GM03348 (cell line): ENCODE results near the gene C18orf54.
A peak's percentile ranks its signal among the peaks of the same experiment; 100 is the strongest.
"Not testable (repeated sequence)": the region's sequence is repeated elsewhere in the genome, so short reads cannot be mapped to it uniquely, and the experiment has no call there.

ENCODE experiments used
- DNase-seq: peaks from one replicate; pipeline ENCODE4 v3.0.0; 2012; ENCODE audit warnings: low spot score

C18orf54 gene

DNA sequence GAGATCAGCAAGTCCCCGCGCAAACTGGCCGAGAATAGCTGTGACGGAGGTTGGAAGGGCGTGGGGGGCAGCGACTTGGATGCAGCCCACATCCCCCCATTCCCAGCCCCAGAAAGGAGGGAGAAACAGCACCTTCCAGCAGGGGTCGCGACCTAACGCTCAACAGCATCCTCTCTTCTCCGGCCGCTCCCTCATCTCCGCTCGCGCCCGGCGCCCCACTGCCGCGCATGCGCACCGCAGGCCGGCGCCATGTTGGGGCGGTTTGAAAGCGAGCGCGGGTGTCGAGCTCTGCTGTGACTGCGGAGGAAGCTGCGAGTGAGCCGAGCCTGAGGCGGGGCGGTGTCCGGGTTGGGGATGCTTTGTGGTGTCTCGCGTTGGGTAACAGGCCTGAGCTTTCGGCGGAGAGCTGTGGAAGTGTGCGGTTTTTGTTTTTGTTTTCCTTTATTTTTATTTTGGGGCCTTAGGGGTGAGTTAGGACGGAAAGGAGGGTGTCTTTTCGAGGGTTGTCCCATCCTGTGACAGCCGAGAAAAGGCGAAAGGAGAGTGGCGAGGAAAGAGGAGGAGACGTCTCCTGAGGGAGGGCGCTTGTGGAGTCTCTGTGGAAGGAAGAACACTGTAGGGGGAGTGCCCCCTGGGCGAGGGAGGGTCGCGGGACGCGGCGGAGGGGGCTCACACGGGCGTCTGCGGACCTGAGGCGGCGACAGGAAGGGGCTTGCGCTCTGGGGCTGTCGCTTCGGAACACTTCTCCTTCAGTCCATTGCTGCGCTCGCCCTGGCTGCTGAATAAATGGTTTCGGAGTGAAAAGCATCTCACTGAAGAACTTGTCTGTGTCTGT is at the start of gene C18orf54, which contains the start of gene STARD6:
Gene C18orf54 (plus strand): TSS at position 247 of the 835 bp plus-strand sequence. CDS start 2,667 bp downstream, outside the sequence.
Gene STARD6 (minus strand): TSS at position 199 of the 835 bp plus-strand sequence. CDS start 3,285 bp downstream, outside the sequence.
- peak; percentile 98 for DNase-seq

- DNase-seq: not testable (repeated sequence)
Observed at GRCh38 chr18:54309564-54309963, 48.1 kb upstream of the C18orf54 start.

DNA sequence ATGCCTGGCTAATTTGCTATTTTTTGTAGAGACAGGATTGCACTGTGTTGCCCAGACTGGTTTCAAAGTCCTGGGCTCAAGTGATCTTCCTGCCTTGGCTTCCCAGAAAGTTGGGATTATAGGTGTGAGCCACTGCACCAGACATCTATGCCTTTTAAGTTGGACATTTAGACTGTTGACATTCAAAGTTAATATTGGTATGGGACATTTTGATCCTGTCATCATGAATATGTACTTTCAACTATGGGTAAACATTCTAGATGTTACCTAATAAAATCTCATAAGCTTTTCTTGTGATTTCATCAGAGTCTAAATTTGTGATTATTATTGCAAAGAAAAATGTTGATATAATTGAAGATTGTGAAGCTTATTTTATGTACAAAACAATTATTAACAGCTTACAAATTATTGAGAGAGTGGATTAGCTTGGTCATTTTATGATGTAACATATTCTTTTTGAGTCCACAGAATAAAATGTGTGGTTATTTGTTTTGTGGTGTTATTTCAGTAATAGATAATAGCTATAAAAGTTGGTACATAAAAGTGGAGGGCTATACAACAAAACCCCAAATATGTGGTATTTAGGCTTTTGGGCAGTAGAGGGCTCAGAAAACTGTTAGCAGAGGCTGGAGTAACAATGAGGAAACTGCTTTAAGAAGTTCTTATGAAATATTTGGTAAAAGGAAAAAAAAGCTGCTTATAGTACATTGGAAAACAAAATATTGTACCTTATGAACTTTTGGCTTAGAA is 41.5 kb upstream of the C18orf54 start:
- DNase-seq: no peak

DNA sequence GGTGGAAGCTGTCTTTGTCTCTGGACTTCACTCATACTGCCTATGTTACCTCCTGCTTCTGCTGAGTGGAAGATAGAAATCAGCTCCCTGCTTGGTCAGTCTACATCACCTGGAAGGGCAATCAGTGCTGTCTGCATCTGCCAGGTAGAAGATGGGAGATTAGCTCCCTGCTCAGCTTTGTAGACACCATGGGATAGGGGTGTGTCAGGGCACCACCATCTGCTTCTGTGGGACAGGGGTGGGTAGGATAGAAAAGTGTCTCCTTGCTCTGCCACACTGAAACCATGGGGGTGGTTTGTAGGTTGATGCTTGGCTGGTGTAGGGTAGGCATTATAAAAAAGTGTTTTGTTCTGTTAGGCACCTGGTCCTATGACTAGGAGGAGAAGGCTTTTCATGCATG is 34.1 kb upstream of the C18orf54 start:
- DNase-seq: no peak

DNA sequence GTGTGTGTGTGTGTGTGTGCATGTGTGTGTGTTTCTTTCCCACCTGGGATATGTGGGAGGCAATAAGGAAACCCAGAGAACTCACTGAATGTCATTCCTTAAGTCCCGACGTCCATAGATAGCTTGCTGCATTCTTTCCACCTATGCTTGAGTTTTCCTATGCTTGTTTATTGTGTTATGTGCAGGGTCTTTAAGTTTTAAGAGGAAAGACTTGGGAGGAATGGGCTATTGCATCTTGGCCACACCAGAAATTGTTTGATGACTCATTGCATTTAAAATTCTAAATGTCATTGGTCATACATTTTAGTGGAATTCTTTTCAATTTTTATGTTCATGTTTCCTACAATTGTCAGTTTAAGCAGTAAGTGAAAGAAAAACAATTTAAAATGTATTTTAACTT is 33.7 kb upstream of the C18orf54 start:
- no peak for DNase-seq

- DNase-seq: no peak
Observed at GRCh38 chr18:54327818-54328217, 29.9 kb upstream of the C18orf54 start.

DNA sequence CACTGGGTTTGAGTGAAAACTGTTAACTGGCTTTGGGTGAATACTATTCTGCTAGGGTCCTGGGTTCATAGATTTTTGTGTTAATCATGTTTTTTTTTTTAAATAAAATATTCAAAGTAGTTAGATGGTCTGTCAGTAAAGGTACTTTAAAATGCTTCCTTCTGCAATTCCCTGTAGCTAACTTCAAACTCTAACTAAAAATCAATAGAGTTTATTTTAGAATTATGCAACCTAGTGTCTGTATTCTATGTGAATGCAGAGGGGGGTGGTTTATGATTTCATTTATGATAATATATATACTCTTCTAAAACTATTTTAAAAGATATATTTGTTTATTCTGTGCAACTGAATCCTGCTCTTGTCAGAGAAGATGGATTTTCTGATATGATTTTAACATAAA is 27.9 kb upstream of the C18orf54 start:
- DNase-seq: no peak

DNA sequence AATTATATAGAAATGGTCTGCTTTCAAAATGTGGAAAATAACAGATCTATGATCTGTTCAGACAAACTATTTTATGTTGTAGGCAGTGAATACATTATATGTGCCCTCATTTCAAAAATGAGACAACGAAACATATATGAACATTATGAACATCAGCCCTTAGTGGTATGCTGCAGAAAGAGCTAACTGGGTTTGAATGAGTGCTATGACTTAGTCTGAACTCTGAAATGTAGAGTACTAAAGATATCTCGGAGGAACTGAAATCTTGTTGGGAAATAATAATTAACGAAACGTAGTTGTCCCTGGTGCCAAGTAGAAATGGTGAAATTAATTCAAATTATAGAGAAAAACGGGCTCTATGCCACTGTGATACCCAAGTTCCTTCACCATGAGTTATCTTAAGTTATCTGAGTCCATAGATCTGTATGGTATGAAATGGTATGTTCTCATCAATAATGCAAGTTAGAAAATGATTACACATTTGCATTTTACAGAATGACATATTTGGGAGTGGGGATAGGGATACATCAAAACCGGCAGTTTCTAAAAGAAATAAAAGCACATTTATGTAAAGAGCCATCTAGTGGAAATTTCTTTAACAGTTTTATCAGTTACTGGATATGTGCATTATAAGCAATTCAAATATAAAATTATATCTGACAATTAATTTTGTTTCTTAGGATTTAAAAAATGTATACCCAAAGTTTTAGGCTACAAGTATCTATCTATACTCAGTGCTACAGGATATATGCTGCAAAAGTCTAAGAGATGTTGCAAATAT is 26.7 kb upstream of the C18orf54 start:
- DNase-seq: no peak

- DNase-seq: no peak
Observed at GRCh38 chr18:54335638-54336173, 22.0 kb upstream of the C18orf54 start.

GRCh38 chr18:54338230-54338629 is 19.5 kb upstream of the C18orf54 start:
- no peak for DNase-seq

GRCh38 chr18:54351186-54351585 is 6.5 kb upstream of the C18orf54 start:
- no peak for DNase-seq

DNA sequence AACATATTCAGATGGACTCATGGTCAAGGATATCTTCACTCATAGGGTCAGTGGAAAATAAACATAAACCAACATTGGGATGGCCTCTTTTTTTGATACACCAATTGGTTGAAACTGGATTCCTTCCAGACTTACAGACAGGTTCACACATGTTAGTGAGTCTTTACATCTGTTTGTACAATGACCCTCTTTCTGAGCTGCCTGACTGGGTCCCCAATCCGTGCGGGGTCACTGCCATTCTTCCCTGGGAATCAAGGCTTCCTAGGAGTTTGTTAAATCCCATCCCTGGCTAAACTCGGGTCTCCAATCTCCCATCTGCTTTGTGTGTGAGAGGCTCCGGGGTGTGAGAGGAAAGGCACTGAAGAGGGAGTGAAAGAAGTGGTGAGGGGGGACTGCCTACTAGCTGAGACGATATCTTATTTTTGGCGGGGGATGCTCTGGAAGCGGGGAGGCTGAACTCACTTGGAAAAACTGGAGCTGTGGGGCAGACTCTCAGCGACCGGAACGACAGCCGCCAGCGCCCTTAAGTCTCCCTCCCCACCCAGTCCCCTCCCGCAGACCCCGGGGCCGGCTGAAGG is 535 bp upstream of the C18orf54 start:
- no peak for DNase-seq

GRCh38 chr18:54358495-54359040 is 862 bp downstream of the C18orf54 start:
- peak; percentile 43 for DNase-seq

- no peak for DNase-seq
Observed at GRCh38 chr18:54359233-54359632, 1.5 kb downstream of the C18orf54 start.

- DNase-seq: peak; percentile 3
Observed at GRCh38 chr18:54360406-54360805, 2.7 kb downstream of the C18orf54 start.

DNA sequence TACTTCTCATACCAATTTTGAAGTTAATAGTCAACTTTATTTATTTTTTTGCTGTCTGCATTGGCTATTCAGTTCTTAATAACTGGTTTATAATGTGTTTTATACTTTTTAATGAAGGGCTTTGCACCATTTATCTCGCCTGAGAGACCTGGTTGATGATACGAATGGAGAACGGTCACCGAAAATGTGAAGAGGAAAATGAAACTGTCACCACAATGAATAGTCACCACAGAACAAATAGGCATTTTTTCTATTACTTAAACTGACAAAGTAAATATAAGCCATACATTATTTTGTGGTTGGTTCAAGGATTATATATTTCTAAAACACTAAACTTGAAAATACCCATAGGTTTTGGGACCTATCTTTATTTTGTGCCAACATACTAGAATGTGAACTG is 20.4 kb downstream of the C18orf54 start:
- DNase-seq: no peak

DNA sequence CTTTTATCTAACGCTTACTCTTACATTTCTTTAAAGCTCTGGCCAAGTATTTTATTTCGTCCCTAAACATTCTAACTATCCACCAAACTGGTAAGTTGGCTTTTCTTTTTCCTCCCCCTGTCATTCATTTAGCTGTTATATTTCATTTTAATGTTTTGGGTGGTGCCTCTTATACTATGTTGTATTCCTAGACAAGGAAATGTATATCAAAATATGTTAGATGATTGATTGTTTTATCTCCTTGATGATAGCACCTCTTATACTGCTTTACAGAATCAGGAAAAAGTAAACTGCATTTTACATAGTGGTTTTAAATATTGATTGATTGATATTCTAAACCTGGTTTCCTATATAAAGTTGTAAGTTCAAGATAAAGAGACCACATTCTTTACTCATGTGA is 23.9 kb downstream of the C18orf54 start:
- no peak for DNase-seq

DNA sequence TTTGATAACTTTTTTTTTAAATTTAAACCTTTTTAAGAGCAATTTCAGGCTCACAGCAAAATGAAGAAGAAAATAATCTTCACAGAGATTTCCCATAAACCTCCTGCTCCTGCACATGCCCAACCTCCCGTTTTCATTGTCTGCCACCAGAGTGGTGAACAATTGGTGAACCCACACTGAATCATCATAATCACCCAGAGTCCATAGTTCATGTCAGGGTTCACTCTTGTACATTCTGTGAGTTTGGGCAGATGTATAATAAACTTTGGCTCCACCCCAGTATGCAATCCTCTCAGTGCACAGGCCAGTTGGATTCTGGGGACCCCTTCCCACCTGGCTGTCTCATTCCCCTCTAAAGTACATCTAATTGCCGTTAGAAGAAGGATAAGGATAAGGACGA is 24.4 kb downstream of the C18orf54 start:
- no peak for DNase-seq

- no peak for DNase-seq
Observed at GRCh38 chr18:54382733-54383252, 25.1 kb downstream of the C18orf54 start.

DNA sequence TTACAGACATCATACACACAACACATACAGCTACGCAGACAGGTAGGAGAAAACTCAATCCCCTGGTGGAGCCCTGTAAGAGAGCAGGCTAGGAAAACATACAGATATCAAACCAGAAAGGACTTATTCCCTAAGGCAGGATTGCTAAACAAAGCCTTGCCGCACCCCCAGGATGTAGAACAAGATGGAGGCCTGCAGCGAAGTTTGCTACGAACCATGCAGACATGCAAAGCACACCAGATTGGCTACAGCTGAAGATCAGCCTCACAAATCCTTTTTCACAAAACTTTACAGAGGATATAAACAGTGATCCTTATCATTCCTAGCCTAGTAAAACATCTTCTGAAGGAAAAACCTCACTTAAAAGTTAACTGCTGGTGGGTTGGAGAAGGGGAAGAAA is 28.3 kb downstream of the C18orf54 start:
- DNase-seq: no peak
